GM18868 (cell line): Measurements from ENCODE around the gene TYW5.

ENCODE experiments used
- ATAC-seq: cut with Tn5 transposase; IDR thresholded peaks from one replicate; pipeline ENCODE4 v1.9.1; 2021; ENCODE audit warnings: mild to moderate bottlenecking, moderate library complexity; ENCODE audit not compliant: unreplicated experiment

The TYW5 gene

GRCh38 chr2:199975273-199975895 is 20.1 kb upstream of the TYW5 start:
- no peak for ATAC-seq

- ATAC-seq = no peak
Measured at GRCh38 chr2:199973703-199974102, 18.4 kb upstream of the TYW5 start.

GRCh38 chr2:199972088-199972626 is 16.9 kb upstream of the TYW5 start:
- no peak for ATAC-seq

GRCh38 chr2:199968126-199968525 is 12.8 kb upstream of the TYW5 start:
- no peak for ATAC-seq

GRCh38 chr2:199966976-199967375 is 11.7 kb upstream of the TYW5 start:
- ATAC-seq = no peak

- no peak for ATAC-seq
Measured at GRCh38 chr2:199966405-199966804, 11.1 kb upstream of the TYW5 start.

- ATAC-seq = peak; percentile 88
Measured at GRCh38 chr2:199962203-199962602, 6.9 kb upstream of the TYW5 start.

GRCh38 chr2:199958014-199958413 is 2.7 kb upstream of the TYW5 start:
- no peak for ATAC-seq

GRCh38 chr2:199956062-199956380 is 730 bp upstream of the TYW5 start:
- ATAC-seq = no peak

- peak; percentile 49 for ATAC-seq
Measured at GRCh38 chr2:199955007-199955338, 318 bp downstream of the TYW5 start.

GRCh38 chr2:199951023-199951422 is 4.3 kb downstream of the TYW5 start:
- no peak for ATAC-seq

GRCh38 chr2:199950396-199950795 is 4.9 kb downstream of the TYW5 start:
- ATAC-seq = no peak

GRCh38 chr2:199946836-199947235 is 8.5 kb downstream of the TYW5 start:
- no peak for ATAC-seq

GRCh38 chr2:199946196-199946595 is 9.1 kb downstream of the TYW5 start:
- ATAC-seq = no peak

- no peak for ATAC-seq
Measured at GRCh38 chr2:199943373-199943772, 11.9 kb downstream of the TYW5 start.

- ATAC-seq = peak; percentile 82
Measured at GRCh38 chr2:199940373-199940772, 14.9 kb downstream of the TYW5 start.

- ATAC-seq = no peak
Measured at GRCh38 chr2:199936554-199936953, 18.7 kb downstream of the TYW5 start.

- ATAC-seq = no peak
Measured at GRCh38 chr2:199933466-199933865, 21.8 kb downstream of the TYW5 start.

GRCh38 chr2:199932312-199932855 is 22.9 kb downstream of the TYW5 start:
- ATAC-seq = no peak

- ATAC-seq = no peak
Measured at GRCh38 chr2:199929262-199929661, 26.0 kb downstream of the TYW5 start.

- no peak for ATAC-seq
Measured at GRCh38 chr2:199928626-199929025, 26.7 kb downstream of the TYW5 start.

GRCh38 chr2:199928226-199928625 is 27.1 kb downstream of the TYW5 start:
- no peak for ATAC-seq

- ATAC-seq = no peak
Measured at GRCh38 chr2:199926806-199927205, 28.5 kb downstream of the TYW5 start.
